ENCODE measurements around the gene LAMA4. TPM values are rescaled to one million over a fixed set of nuclear protein-coding genes. Genes with fewer than 3 reads are reported as not detected.

The LAMA4 gene
- total and polyA plus RNA-seq, 2 donors: 3.0 to 15.2 TPM

DNA sequence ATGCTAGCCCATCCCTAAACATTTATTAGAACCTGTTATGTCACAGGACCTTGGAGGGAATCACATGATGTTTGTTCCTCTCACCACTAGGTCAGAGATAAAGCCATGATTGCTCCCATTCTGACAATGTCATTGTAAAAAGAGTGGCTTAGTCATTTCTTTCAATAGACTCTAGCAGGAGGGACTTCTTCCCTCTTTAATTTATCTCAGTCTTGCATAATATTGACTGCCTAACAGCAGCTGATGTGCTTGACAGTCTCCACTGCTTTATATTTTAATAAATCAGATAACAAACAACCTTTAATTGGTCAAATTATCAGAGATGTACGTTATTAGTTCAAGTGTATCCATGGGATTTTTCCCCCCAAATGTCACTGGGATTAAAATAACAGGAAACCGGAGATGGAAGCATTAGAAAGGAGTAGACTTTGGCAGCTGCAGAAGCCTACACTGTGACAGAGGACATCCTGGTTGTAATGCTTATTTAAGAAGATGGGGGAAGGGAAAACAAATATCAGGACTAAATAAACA is 39.6 kb downstream of the LAMA4 start:
- Histone ChIP-seq H3K36me3 (ENCODE audit: control insufficient read depth in 2 of 2, insufficient read depth in 2 of 2, low read length in 1 of 2) (no peaks in the 10 kb centered on the region), H3K27ac (ENCODE audit: low read depth in 1 of 2, low read length in 1 of 2) (no peak overlapping the region), H3K27me3 (ENCODE audit: control insufficient read depth in 2 of 2, insufficient read depth in 1 of 2, low read length in 1 of 2) (no peaks in the 10 kb centered on the region), H3K4me1 (ENCODE audit: control insufficient read depth in 2 of 2, insufficient read depth in 2 of 2, low read length in 2 of 2) (peaks cover 0 to 2% of the 10 kb centered on the region in 2 donors), H3K4me3 (ENCODE audit: low read length in 2 of 2) (no peak overlapping the region), H3K9me3 (ENCODE audit: control insufficient read depth in 2 of 2, insufficient read depth in 1 of 2, low read length in 1 of 2) (no peaks in the 10 kb centered on the region)
- no peak for DNase-seq (ENCODE audit: low read depth in 6 of 9, low spot score in 9 of 9)
- WGBS: 78% methylated on average over 2 of the region's 2 CpGs

- Histone ChIP-seq H3K27ac (ENCODE audit: low read depth in 1 of 2, low read length in 1 of 2) (no peak overlapping the region), H3K9me3 (ENCODE audit: control insufficient read depth in 2 of 2, insufficient read depth in 1 of 2, low read length in 1 of 2) (no peaks in the 10 kb centered on the region), H3K4me1 (ENCODE audit: control insufficient read depth in 2 of 2, insufficient read depth in 2 of 2, low read length in 2 of 2) (peaks cover 0 to 2% of the 10 kb centered on the region in 2 donors), H3K27me3 (ENCODE audit: control insufficient read depth in 2 of 2, insufficient read depth in 1 of 2, low read length in 1 of 2) (no peaks in the 10 kb centered on the region), H3K36me3 (ENCODE audit: control insufficient read depth in 2 of 2, insufficient read depth in 2 of 2, low read length in 1 of 2) (no peaks in the 10 kb centered on the region), H3K4me3 (ENCODE audit: low read length in 2 of 2) (no peak overlapping the region)
- 98% methylated on average over 2 of the region's 2 CpGs for WGBS
- DNase-seq (ENCODE audit: low read depth in 6 of 9, low spot score in 9 of 9): no peak
Measured at GRCh38 chr6:112210852-112211251, 43.5 kb downstream of the LAMA4 start.

- Histone ChIP-seq H3K9me3 (ENCODE audit: control insufficient read depth in 2 of 2, insufficient read depth in 1 of 2, low read length in 1 of 2) (no peaks in the 10 kb centered on the region), H3K27me3 (ENCODE audit: control insufficient read depth in 2 of 2, insufficient read depth in 1 of 2, low read length in 1 of 2) (no peaks in the 10 kb centered on the region), H3K4me1 (ENCODE audit: control insufficient read depth in 2 of 2, insufficient read depth in 2 of 2, low read length in 2 of 2) (peaks cover 0 to 2% of the 10 kb centered on the region in 2 donors), H3K27ac (ENCODE audit: low read depth in 1 of 2, low read length in 1 of 2) (no peak overlapping the region), H3K4me3 (ENCODE audit: low read length in 2 of 2) (no peak overlapping the region), H3K36me3 (ENCODE audit: control insufficient read depth in 2 of 2, insufficient read depth in 2 of 2, low read length in 1 of 2) (no peaks in the 10 kb centered on the region)
- no peak for DNase-seq (ENCODE audit: low read depth in 6 of 9, low spot score in 9 of 9)
- WGBS: 92% methylated on average over 2 of the region's 2 CpGs
Measured at GRCh38 chr6:112209131-112209530, 45.2 kb downstream of the LAMA4 start.

DNA sequence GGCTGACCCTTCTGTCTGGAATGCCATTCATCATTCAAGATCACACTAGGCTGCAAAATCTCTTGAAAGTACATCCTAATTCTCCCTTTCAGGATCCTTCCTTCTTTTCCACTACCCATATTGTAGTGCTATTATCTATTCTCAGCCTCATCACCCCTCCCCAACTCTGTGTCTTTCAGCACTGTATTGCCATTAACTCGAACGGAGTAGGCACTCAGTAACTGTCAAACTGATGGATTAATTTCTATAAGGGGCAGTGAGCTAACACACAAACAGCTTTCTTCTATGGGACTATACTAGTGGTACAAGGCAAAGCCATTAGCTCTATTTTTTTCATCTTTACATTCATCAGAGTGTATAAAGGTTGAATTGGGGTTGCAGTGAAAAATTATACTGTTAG is 46.6 kb downstream of the LAMA4 start:
- no peaks in the 10 kb centered on the region for H3K9me3 ChIP-seq (ENCODE audit: control insufficient read depth in 2 of 2, insufficient read depth in 1 of 2, low read length in 1 of 2)
- WGBS: 88% methylated on average over 2 of the region's 2 CpGs
- H3K27me3 ChIP-seq (ENCODE audit: control insufficient read depth in 2 of 2, insufficient read depth in 1 of 2, low read length in 1 of 2): no peaks in the 10 kb centered on the region
- H3K4me1 ChIP-seq (ENCODE audit: control insufficient read depth in 2 of 2, insufficient read depth in 2 of 2, low read length in 2 of 2): no peaks in the 10 kb centered on the region
- H3K27ac ChIP-seq (ENCODE audit: low read depth in 1 of 2, low read length in 1 of 2): no peak overlapping the region
- no peak overlapping the region for H3K4me3 ChIP-seq (ENCODE audit: low read length in 2 of 2)
- no peaks in the 10 kb centered on the region for H3K36me3 ChIP-seq (ENCODE audit: control insufficient read depth in 2 of 2, insufficient read depth in 2 of 2, low read length in 1 of 2)
- DNase-seq (ENCODE audit: low read depth in 6 of 9, low spot score in 9 of 9): no peak

- H3K9me3 ChIP-seq (ENCODE audit: control insufficient read depth in 2 of 2, insufficient read depth in 1 of 2, low read length in 1 of 2): no peaks in the 10 kb centered on the region
- no peaks in the 10 kb centered on the region for H3K27me3 ChIP-seq (ENCODE audit: control insufficient read depth in 2 of 2, insufficient read depth in 1 of 2, low read length in 1 of 2)
- H3K36me3 ChIP-seq (ENCODE audit: control insufficient read depth in 2 of 2, insufficient read depth in 2 of 2, low read length in 1 of 2): no peaks in the 10 kb centered on the region
- 98% methylated on average over 4 of the region's 4 CpGs for WGBS
- no peak for DNase-seq (ENCODE audit: low read depth in 6 of 9, low spot score in 9 of 9)
- no peak overlapping the region for H3K4me3 ChIP-seq (ENCODE audit: low read length in 2 of 2)
- no peak overlapping the region for H3K27ac ChIP-seq (ENCODE audit: low read depth in 1 of 2, low read length in 1 of 2)
- H3K4me1 ChIP-seq (ENCODE audit: control insufficient read depth in 2 of 2, insufficient read depth in 2 of 2, low read length in 2 of 2): no peaks in the 10 kb centered on the region
Measured at GRCh38 chr6:112207131-112207530, 47.2 kb downstream of the LAMA4 start.

DNA sequence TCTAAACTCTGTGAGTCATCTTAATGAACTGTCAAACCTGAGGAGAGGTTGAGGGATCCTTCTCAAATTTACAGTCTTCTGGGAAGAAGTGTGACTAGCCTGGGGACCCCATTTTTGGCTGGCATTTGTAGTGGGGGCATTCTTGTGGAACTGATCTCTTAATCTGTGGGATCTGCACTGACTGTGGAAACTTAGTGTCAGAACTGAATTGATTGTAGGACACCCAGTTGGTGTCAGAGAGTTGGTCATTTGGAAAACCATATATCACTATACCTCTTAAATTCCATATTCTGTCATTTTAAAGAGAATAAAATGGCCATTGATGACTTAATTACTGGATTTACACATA is 48.3 kb downstream of the LAMA4 start:
- H3K36me3 ChIP-seq (ENCODE audit: control insufficient read depth in 2 of 2, insufficient read depth in 2 of 2, low read length in 1 of 2): no peaks in the 10 kb centered on the region
- H3K27me3 ChIP-seq (ENCODE audit: control insufficient read depth in 2 of 2, insufficient read depth in 1 of 2, low read length in 1 of 2): no peaks in the 10 kb centered on the region
- no peak overlapping the region for H3K27ac ChIP-seq (ENCODE audit: low read depth in 1 of 2, low read length in 1 of 2)
- no peak overlapping the region for H3K4me3 ChIP-seq (ENCODE audit: low read length in 2 of 2)
- no peaks in the 10 kb centered on the region for H3K4me1 ChIP-seq (ENCODE audit: control insufficient read depth in 2 of 2, insufficient read depth in 2 of 2, low read length in 2 of 2)
- H3K9me3 ChIP-seq (ENCODE audit: control insufficient read depth in 2 of 2, insufficient read depth in 1 of 2, low read length in 1 of 2): no peaks in the 10 kb centered on the region
- no peak for DNase-seq (ENCODE audit: low read depth in 6 of 9, low spot score in 9 of 9)

DNA sequence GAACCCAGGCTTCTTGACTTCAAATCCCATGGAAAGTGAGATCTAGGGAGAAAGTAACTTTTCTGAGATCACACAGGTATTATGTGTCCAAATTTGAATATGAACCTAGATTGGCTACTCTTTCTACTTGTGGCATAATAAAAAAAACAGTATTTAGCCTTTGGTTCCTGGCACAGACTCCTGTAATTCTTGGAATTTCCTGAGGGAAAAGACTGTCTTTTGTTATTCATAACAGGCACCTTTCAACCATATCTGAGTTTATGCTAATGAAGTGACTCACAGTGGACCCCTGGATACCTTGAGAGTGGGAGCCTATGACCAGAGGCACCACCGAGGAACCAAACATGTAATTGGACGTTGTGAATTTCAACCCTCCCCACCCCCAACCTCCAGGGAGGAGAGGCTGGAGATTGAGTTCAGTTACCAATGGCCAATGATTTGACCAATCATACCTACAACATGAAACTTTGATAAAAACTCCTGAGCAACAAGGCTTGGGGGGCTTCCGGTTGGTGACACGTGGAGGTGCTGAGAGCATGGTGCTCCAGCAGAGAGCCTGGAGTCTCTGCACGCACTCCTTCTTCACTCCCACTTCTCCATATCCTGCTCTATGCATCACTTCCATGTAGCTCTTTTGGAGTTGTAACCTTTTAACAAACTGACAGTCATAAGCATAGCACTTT is 48.8 kb downstream of the LAMA4 start:
- WGBS: 96% methylated on average over 5 of the region's 5 CpGs
- Histone ChIP-seq H3K27ac (ENCODE audit: low read depth in 1 of 2, low read length in 1 of 2) (no peak overlapping the region), H3K36me3 (ENCODE audit: control insufficient read depth in 2 of 2, insufficient read depth in 2 of 2, low read length in 1 of 2) (no peaks in the 10 kb centered on the region)

GRCh38 chr6:112204350-112204706 is 50.0 kb downstream of the LAMA4 start:
- H3K4me3 ChIP-seq (ENCODE audit: low read length in 2 of 2): no peak overlapping the region
- no peak for DNase-seq (ENCODE audit: low read depth in 6 of 9, low spot score in 9 of 9)
- H3K4me1 ChIP-seq (ENCODE audit: control insufficient read depth in 2 of 2, insufficient read depth in 2 of 2, low read length in 2 of 2): no peaks in the 10 kb centered on the region
- H3K27me3 ChIP-seq (ENCODE audit: control insufficient read depth in 2 of 2, insufficient read depth in 1 of 2, low read length in 1 of 2): no peaks in the 10 kb centered on the region
- 90% methylated on average over 4 of the region's 4 CpGs for WGBS
- no peaks in the 10 kb centered on the region for H3K36me3 ChIP-seq (ENCODE audit: control insufficient read depth in 2 of 2, insufficient read depth in 2 of 2, low read length in 1 of 2)
- no peak overlapping the region for H3K27ac ChIP-seq (ENCODE audit: low read depth in 1 of 2, low read length in 1 of 2)
- no peaks in the 10 kb centered on the region for H3K9me3 ChIP-seq (ENCODE audit: control insufficient read depth in 2 of 2, insufficient read depth in 1 of 2, low read length in 1 of 2)

More for the DNA sequence above, 48.8 kb downstream of the LAMA4 start:
- Histone ChIP-seq H3K27me3 (ENCODE audit: control insufficient read depth in 2 of 2, insufficient read depth in 1 of 2, low read length in 1 of 2) (no peaks in the 10 kb centered on the region), H3K4me1 (ENCODE audit: control insufficient read depth in 2 of 2, insufficient read depth in 2 of 2, low read length in 2 of 2) (no peaks in the 10 kb centered on the region), H3K9me3 (ENCODE audit: control insufficient read depth in 2 of 2, insufficient read depth in 1 of 2, low read length in 1 of 2) (no peaks in the 10 kb centered on the region), H3K4me3 (ENCODE audit: low read length in 2 of 2) (no peak overlapping the region)
- no peak for DNase-seq (ENCODE audit: low read depth in 6 of 9, low spot score in 9 of 9)

DNA sequence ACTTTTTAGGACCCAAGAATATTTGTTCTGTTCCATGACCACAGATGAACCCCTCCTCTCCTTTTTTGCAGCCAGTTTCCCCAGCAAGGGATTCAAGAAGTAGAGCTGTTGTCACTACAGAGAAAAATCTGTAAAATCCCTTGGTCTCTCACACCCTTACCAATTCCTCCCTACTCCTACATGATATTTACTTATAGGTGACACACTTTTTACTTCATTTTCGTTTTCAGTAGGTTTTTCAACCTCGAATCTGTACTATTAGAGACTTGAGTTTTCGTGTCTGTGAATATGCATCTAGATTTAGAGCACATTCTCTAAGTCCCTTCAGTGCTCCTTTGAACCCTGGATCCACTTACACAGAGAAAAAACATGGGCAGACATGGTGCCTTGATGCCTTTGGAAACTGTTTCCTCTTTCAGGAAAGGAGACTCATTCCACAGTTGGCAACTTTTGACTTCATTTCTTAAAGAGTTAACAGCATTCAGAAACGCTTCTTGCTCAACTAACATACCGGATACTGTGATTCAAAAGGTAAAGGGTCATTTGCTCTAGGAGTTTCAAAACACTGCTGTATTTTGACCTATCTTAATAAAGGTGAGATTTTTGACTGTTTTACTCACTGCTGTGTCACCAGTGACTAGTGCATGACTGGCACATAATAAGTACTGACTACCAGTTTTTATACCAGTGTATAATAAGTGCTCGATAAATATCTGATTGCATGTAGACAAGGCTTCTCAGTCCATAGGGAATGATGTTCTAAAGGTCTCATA is 50.6 kb downstream of the LAMA4 start:
- Histone ChIP-seq H3K36me3 (ENCODE audit: control insufficient read depth in 2 of 2, insufficient read depth in 2 of 2, low read length in 1 of 2) (no peaks in the 10 kb centered on the region), H3K4me3 (ENCODE audit: low read length in 2 of 2) (no peak overlapping the region), H3K27me3 (ENCODE audit: control insufficient read depth in 2 of 2, insufficient read depth in 1 of 2, low read length in 1 of 2) (no peaks in the 10 kb centered on the region), H3K4me1 (ENCODE audit: control insufficient read depth in 2 of 2, insufficient read depth in 2 of 2, low read length in 2 of 2) (no peaks in the 10 kb centered on the region), H3K27ac (ENCODE audit: low read depth in 1 of 2, low read length in 1 of 2) (no peak overlapping the region), H3K9me3 (ENCODE audit: control insufficient read depth in 2 of 2, insufficient read depth in 1 of 2, low read length in 1 of 2) (no peaks in the 10 kb centered on the region)
- WGBS: 94% methylated on average over 6 of the region's 6 CpGs
- no peak for DNase-seq (ENCODE audit: low read depth in 6 of 9, low spot score in 9 of 9)
